ENCODE data around the gene PIKFYVE.
A peak's percentile ranks its signal among the peaks of the same experiment; 100 is the strongest.

- TF ChIP-seq, protein P1, sequence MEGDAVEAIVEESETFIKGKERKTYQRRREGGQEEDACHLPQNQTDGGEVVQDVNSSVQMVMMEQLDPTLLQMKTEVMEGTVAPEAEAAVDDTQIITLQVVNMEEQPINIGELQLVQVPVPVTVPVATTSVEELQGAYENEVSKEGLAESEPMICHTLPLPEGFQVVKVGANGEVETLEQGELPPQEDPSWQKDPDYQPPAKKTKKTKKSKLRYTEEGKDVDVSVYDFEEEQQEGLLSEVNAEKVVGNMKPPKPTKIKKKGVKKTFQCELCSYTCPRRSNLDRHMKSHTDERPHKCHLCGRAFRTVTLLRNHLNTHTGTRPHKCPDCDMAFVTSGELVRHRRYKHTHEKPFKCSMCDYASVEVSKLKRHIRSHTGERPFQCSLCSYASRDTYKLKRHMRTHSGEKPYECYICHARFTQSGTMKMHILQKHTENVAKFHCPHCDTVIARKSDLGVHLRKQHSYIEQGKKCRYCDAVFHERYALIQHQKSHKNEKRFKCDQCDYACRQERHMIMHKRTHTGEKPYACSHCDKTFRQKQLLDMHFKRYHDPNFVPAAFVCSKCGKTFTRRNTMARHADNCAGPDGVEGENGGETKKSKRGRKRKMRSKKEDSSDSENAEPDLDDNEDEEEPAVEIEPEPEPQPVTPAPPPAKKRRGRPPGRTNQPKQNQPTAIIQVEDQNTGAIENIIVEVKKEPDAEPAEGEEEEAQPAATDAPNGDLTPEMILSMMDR (IDR thresholded peaks at IDR 0.05; ENCODE audit: insufficient read depth, low read depth, low read length), result no peak
- TF ChIP-seq EZH2 (IDR thresholded peaks at IDR 0.05; ENCODE audit: insufficient read depth, low read length), result peak; percentile 91
Measured at GRCh38 chr2:208406474-208407451, 140.7 kb downstream of the PIKFYVE start, which contains the start of gene PTH2R.

All from astrocyte (in vitro differentiated cells and primary cell).